ENCODE data around the gene DIP2B.

DNA sequence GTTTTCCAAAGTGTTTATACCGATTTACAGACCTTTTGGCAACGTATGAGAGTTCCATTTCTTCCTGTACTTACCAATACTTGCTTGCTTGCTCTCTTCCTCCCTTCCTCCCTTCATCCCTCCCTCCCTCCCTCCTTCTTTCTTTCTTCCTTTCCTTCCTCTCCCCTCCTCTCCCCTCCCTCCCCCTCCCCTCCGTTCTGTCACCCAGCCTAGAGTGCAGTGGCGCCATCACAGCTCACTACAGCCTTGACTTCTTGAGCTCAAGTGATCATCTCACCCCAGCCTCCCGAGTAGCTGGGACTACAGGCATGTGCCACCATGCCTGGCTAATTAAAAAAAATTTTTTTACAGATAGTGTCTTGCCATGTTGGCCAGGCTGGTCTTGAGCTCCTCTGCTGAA, 40.4 kb downstream of the DIP2B start:
- TF ChIP-seq, protein P1, sequence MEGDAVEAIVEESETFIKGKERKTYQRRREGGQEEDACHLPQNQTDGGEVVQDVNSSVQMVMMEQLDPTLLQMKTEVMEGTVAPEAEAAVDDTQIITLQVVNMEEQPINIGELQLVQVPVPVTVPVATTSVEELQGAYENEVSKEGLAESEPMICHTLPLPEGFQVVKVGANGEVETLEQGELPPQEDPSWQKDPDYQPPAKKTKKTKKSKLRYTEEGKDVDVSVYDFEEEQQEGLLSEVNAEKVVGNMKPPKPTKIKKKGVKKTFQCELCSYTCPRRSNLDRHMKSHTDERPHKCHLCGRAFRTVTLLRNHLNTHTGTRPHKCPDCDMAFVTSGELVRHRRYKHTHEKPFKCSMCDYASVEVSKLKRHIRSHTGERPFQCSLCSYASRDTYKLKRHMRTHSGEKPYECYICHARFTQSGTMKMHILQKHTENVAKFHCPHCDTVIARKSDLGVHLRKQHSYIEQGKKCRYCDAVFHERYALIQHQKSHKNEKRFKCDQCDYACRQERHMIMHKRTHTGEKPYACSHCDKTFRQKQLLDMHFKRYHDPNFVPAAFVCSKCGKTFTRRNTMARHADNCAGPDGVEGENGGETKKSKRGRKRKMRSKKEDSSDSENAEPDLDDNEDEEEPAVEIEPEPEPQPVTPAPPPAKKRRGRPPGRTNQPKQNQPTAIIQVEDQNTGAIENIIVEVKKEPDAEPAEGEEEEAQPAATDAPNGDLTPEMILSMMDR (IDR thresholded peaks at IDR 0.05), result no peak
- TF ChIP-seq POLR2A (IDR thresholded peaks at IDR 0.05), result no peak
- no peak for TF ChIP-seq EP300 (IDR thresholded peaks at IDR 0.05)

All from ovary (tissue), 3 donors.